HepG2 (cell line): ENCODE measurements around the gene P2RY6.

ENCODE experiments used
- CEBPG ChIP-seq: IDR thresholded peaks from 2 replicates; pipeline ENCODE4 v1.6.1; 2016
- ETV6 ChIP-seq: sonication (generic); formaldehyde crosslinking; conservative IDR thresholded peaks from 2 replicates; pipeline ENCODE4 v1.4.0; 2020; ENCODE audit warnings: missing genetic modification reagents
- HNRNPL ChIP-seq: fragments of 200-400 bp; formaldehyde crosslinking; IDR thresholded peaks from 2 replicates; pipeline ENCODE4 v1.6.1; 2017; ENCODE audit warnings: mild to moderate bottlenecking, low read depth, low read length
- POLR2A ChIP-seq, 2 experiments: IDR thresholded peaks; 2 replicates each; pipeline ENCODE4 v1.6.1; 2011; ENCODE audit warnings: low read depth in 2 of 2, low read length in 2 of 2, mild to moderate bottlenecking in 1 of 2, moderate library complexity in 1 of 2; ENCODE audit not compliant: insufficient read depth in 1 of 2
- TF ChIP-seq, protein P1 (sequence below): sonication (generic); formaldehyde crosslinking; IDR thresholded peaks from 2 replicates; pipeline ENCODE4 v1.5.0; 2020; ENCODE audit warnings: mild to moderate bottlenecking, missing genetic modification reagents, moderate library complexity
- TF ChIP-seq, protein P2 (sequence below): sonication (generic); formaldehyde crosslinking; IDR thresholded peaks from 2 replicates; pipeline ENCODE4 v1.4.0; 2020; ENCODE audit warnings: mild to moderate bottlenecking, missing genetic modification reagents, borderline replicate concordance

DNA sequence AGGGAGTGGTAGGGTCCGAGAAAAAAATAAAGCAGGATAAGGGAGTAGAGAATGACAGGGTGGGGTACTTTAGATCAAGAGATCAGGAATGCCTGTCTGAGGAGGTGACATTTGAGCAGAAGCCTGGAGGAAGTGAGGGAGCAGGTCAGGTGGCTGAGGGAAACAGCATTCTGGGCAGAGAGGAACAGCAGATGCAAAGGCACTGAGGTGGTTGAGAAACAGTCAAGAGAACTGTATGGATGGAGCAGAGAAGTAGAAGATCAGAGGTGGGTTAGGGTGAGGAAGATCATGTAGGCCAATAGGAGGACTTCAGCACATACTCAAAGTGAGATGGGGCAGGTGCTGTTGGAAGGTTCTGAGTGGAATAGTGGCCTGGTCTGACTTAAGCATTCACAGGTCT, 44.3 kb downstream of the P2RY6 start:
- TF ChIP-seq POLR2A (IDR thresholded peaks at IDR 0.05; ENCODE audit: insufficient read depth in 1 of 2, low read depth in 2 of 2, low read length in 2 of 2) (no peak), ETV6 (no peak), CEBPG (CRISPR knock-in tag) (no peak), HNRNPL (no peak)
- TF ChIP-seq, protein P1, sequence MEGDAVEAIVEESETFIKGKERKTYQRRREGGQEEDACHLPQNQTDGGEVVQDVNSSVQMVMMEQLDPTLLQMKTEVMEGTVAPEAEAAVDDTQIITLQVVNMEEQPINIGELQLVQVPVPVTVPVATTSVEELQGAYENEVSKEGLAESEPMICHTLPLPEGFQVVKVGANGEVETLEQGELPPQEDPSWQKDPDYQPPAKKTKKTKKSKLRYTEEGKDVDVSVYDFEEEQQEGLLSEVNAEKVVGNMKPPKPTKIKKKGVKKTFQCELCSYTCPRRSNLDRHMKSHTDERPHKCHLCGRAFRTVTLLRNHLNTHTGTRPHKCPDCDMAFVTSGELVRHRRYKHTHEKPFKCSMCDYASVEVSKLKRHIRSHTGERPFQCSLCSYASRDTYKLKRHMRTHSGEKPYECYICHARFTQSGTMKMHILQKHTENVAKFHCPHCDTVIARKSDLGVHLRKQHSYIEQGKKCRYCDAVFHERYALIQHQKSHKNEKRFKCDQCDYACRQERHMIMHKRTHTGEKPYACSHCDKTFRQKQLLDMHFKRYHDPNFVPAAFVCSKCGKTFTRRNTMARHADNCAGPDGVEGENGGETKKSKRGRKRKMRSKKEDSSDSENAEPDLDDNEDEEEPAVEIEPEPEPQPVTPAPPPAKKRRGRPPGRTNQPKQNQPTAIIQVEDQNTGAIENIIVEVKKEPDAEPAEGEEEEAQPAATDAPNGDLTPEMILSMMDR (CRISPR knock-in tag), result no peak
- TF ChIP-seq, protein P2, sequence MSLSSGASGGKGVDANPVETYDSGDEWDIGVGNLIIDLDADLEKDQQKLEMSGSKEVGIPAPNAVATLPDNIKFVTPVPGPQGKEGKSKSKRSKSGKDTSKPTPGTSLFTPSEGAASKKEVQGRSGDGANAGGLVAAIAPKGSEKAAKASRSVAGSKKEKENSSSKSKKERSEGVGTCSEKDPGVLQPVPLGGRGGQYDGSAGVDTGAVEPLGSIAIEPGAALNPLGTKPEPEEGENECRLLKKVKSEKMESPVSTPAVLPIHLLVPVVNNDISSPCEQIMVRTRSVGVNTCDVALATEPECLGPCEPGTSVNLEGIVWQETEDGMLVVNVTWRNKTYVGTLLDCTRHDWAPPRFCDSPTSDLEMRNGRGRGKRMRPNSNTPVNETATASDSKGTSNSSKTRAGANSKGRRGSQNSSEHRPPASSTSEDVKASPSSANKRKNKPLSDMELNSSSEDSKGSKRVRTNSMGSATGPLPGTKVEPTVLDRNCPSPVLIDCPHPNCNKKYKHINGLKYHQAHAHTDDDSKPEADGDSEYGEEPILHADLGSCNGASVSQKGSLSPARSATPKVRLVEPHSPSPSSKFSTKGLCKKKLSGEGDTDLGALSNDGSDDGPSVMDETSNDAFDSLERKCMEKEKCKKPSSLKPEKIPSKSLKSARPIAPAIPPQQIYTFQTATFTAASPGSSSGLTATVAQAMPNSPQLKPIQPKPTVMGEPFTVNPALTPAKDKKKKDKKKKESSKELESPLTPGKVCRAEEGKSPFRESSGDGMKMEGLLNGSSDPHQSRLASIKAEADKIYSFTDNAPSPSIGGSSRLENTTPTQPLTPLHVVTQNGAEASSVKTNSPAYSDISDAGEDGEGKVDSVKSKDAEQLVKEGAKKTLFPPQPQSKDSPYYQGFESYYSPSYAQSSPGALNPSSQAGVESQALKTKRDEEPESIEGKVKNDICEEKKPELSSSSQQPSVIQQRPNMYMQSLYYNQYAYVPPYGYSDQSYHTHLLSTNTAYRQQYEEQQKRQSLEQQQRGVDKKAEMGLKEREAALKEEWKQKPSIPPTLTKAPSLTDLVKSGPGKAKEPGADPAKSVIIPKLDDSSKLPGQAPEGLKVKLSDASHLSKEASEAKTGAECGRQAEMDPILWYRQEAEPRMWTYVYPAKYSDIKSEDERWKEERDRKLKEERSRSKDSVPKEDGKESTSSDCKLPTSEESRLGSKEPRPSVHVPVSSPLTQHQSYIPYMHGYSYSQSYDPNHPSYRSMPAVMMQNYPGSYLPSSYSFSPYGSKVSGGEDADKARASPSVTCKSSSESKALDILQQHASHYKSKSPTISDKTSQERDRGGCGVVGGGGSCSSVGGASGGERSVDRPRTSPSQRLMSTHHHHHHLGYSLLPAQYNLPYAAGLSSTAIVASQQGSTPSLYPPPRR, result no peak
